Measurements from ENCODE around the gene PRX.

The PRX gene

GRCh38 chr19:40360020-40360707, 53.0 kb downstream of the PRX start:
- no peak for DNase-seq

DNA sequence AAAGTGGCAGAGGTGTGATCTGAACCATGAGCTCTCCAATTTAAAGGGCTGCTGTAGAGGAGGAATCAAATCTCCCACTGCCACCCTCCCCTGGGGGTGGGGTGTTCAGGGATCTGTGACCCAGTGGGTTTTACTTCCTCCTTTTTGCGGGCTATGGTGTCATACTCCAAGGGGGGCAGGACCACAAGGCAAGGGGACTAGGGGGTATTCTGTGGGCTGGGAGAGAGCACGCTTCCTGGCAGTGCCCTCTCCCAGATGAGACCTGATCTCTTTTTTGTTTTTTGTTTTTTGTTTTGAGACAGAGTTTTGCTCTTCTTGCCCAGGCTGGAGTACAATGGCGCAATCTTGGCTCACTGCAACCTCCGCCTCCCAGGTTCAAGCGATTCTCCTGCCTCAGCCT, 54.4 kb downstream of the PRX start:
- DNase-seq, result no peak

DNA sequence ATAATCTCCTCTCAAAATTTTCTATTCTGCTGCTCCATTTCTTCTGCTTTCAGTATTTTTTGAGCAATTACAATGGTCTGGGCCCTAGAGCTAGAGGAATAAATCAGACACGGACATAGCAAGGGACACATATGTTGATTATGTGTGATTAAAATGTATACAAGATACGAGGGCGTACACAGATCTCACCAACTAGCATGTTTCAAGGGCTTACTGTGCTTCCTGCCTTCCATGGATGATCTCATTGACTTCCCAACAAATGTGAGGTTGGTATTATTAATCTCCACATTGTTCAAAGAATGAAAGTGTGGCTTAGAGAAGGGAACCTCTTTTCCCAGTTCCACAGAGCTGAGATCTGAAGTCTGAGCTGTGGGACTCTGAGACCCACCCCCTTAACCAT, 55.5 kb downstream of the PRX start:
- no peak for DNase-seq

DNA sequence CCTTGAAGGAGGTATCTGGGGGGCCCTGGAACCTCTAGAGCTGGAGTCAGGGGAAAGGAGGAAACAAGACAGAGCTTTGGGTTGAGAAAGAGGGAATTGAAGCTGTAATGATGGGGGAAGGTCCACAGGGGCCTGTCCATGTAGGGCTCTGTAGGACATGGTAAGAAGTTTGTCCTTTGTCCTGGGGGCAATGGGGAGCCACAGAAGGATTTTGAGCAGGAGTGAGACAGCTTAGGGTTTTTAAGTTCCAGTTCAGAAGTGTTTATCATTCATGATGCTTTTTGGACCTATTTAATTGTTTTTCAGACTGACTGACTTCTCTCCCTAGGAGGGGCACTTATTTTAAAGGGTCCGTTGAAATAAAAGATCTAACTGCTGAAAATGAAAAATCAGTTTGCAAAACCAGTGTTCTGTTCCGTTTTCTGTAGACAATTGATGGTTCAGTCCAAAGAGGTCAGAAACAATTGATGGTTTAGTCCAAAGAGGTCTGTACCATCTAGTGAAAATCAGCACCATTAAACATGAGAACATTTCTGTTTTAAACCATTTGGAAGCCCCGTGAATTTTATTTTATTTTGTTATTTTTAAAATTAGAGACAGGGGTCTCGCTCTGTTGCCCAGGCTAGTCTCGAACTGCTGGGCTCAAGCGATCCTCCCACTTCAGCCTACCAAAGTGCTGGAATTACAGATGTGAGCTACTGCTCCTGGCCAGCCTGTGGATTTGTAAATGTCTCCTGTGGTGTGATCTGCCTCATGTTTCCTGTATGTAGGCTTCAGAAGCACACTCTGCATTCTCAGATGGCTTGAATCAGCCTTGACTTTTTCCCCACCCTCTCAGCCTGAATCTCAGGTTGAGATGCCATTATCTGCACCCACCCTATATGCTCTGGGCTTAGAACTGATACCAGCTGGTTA, 56.2 kb downstream of the PRX start:
- DNase-seq, result no peak

GRCh38 chr19:40355975-40356680, 57.0 kb downstream of the PRX start:
- DNase-seq, result no peak

DNA sequence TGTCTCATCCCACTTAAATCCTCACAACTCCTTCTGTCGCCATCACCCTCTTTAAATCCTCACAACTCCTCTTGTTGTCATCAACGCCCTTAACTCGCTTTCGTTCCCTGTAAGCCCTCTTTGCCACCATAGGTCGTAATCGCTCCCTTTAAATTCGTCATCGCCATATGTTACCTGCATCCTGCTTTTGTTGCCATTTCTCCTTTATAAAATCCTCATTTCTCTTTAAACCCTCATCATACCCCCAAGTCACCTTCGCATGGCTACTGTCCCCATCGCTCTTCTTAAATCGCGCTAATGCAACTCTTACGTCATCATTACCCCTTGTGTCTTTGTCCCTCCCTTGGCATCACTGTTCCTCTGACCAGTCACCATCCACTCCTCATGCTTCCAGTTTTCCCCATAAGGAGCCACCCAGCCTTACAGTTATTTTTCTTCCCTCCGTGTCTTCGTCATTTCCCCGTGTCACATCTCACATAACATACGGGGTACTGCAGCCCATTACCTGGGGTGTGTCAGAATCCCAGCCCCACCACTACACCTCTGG, 64.1 kb downstream of the PRX start:
- no peak for DNase-seq

- peak; percentile 80 for DNase-seq
Measured at GRCh38 chr19:40348125-40348913, 64.9 kb downstream of the PRX start, which contains the start of the genes C19orf47 and PLD3. Gene C19orf47, minus strand, starts transcription at chr19:40348397. Its CDS starts 6,540 bp downstream, at chr19:40341857. Gene PLD3, plus strand, starts transcription at chr19:40348695. Its CDS starts 17,789 bp downstream, at chr19:40366484.

DNA sequence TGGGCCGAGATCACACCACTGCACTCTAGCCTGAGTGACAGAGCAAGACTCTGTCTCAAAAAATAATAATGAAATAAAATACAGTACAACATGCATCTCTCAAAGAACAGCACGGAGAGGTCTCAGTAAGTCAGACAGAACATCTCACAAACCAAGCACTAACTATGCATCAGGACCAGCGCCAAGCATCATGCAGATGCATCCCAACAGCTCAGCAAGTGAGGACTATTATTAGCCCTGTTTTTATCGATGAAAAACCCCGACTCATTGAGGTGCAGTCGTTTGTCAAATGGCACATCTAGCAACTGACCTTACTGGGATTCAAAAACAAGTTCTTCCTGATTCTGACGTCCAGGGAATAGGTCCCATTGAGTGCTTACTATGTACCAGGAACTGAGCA, 68.8 kb downstream of the PRX start:
- DNase-seq, result no peak

All from NCI-H1417 treated with DMSO at 0.1 percent for 48 hours (cell line).